BLaER1 (cell line): ENCODE results near the gene ERLIN1.
"Not testable (repeated sequence)": the region's sequence is repeated elsewhere in the genome, so short reads cannot be mapped to it uniquely, and the experiment has no call there.

Source experiments
- H3K27ac ChIP-seq: shearing (Covaris generic); formaldehyde crosslinking; 2 replicates; pipeline ENCODE4 v1.8.1; 2022
- H3K27me3 ChIP-seq: shearing (Covaris generic); formaldehyde crosslinking; 2 replicates; pipeline ENCODE4 v1.8.1; 2022
- H3K36me3 ChIP-seq: shearing (Covaris generic); formaldehyde crosslinking; 2 replicates; pipeline ENCODE4 v1.8.1; 2022
- H3K4me1 ChIP-seq: shearing (Covaris generic); formaldehyde crosslinking; 2 replicates; pipeline ENCODE4 v1.8.1; 2022
- H3K4me2 ChIP-seq: shearing (Covaris generic); formaldehyde crosslinking; 2 replicates; pipeline ENCODE4 v1.8.1; 2022
- H3K4me3 ChIP-seq: shearing (Covaris generic); formaldehyde crosslinking; 2 replicates; pipeline ENCODE4 v1.8.1; 2022
- H3K9ac ChIP-seq: shearing (Covaris generic); formaldehyde crosslinking; 2 replicates; pipeline ENCODE4 v1.8.1; 2022
- H3K9me3 ChIP-seq: shearing (Covaris generic); formaldehyde crosslinking; 2 replicates; pipeline ENCODE4 v1.8.1; 2022
- H4K20me1 ChIP-seq: shearing (Covaris generic); formaldehyde crosslinking; 2 replicates; pipeline ENCODE4 v1.8.1; 2022
- Cebpa-rat ChIP-seq: shearing (Covaris generic); IDR thresholded peaks from 2 replicates; pipeline ENCODE4 v1.8.1; 2022

ERLIN1 gene

GRCh38 chr10:100141446-100142087 is 44.3 kb downstream of the ERLIN1 start:
- Histone ChIP-seq H3K9me3 (no peaks in the 10 kb centered on the region), H3K36me3 (no peaks in the 10 kb centered on the region), H4K20me1 (no peaks in the 10 kb centered on the region), H3K4me2 (no peak overlapping the region), H3K27ac (no peak overlapping the region), H3K4me1 (no peaks in the 10 kb centered on the region), H3K9ac (no peak overlapping the region), H3K4me3 (no peak overlapping the region), H3K27me3 (no peaks in the 10 kb centered on the region)
- no peak for TF ChIP-seq Cebpa-rat

- no peaks in the 10 kb centered on the region for H3K4me1 ChIP-seq
- H3K27ac ChIP-seq: no peak overlapping the region
- no peak overlapping the region for H3K4me3 ChIP-seq
- no peaks in the 10 kb centered on the region for H4K20me1 ChIP-seq
- no peak overlapping the region for H3K4me2 ChIP-seq
- TF ChIP-seq Cebpa-rat: no peak
- peaks cover 6% of the 10 kb centered on the region; the same call in 1 of the 2 replicates for H3K9me3 ChIP-seq
- no peak overlapping the region for H3K9ac ChIP-seq
- H3K36me3 ChIP-seq: no peaks in the 10 kb centered on the region
- H3K27me3 ChIP-seq: no peaks in the 10 kb centered on the region
These were observed 45.8 kb downstream of the ERLIN1 start for GRCh38 chr10:100140070-100140469.

- Histone ChIP-seq H3K4me3 (no peak overlapping the region), H3K36me3 (no peaks in the 10 kb centered on the region), H4K20me1 (no peaks in the 10 kb centered on the region), H3K27ac (no peak overlapping the region), H3K9me3 (peaks cover 17% of the 10 kb centered on the region), H3K4me1 (no peaks in the 10 kb centered on the region), H3K27me3 (no peaks in the 10 kb centered on the region), H3K4me2 (no peak overlapping the region), H3K9ac (no peak overlapping the region)
- TF ChIP-seq Cebpa-rat: no peak
These were observed 46.8 kb downstream of the ERLIN1 start for GRCh38 chr10:100138921-100139496.

GRCh38 chr10:100135486-100135885 is 50.3 kb downstream of the ERLIN1 start:
- Histone ChIP-seq H3K27me3 (no peaks in the 10 kb centered on the region), H3K27ac (no peak overlapping the region), H3K9me3 (peaks cover 18% of the 10 kb centered on the region), H3K9ac (no peak overlapping the region), H3K4me1 (no peaks in the 10 kb centered on the region), H3K36me3 (no peaks in the 10 kb centered on the region), H3K4me3 (no peak overlapping the region), H3K4me2 (no peak overlapping the region), H4K20me1 (no peaks in the 10 kb centered on the region)
- no peak for TF ChIP-seq Cebpa-rat

- Histone ChIP-seq H3K4me3 (no peak overlapping the region), H3K9ac (no peak overlapping the region), H3K36me3 (no peaks in the 10 kb centered on the region), H3K4me2 (no peak overlapping the region), H3K9me3 (peaks cover 18% of the 10 kb centered on the region), H3K4me1 (no peaks in the 10 kb centered on the region), H3K27me3 (no peaks in the 10 kb centered on the region), H3K27ac (no peak overlapping the region), H4K20me1 (no peaks in the 10 kb centered on the region)
- no peak for TF ChIP-seq Cebpa-rat
These were observed 52.0 kb downstream of the ERLIN1 start for GRCh38 chr10:100133801-100134200.

- Histone ChIP-seq H4K20me1 (no peaks in the 10 kb centered on the region), H3K4me2 (no peak overlapping the region), H3K36me3 (no peaks in the 10 kb centered on the region), H3K27ac (no peak overlapping the region), H3K4me1 (no peaks in the 10 kb centered on the region), H3K27me3 (no peaks in the 10 kb centered on the region), H3K9me3 (peaks cover 18% of the 10 kb centered on the region), H3K9ac (no peak overlapping the region), H3K4me3 (no peak overlapping the region)
- TF ChIP-seq Cebpa-rat: no peak
These were observed 53.4 kb downstream of the ERLIN1 start for GRCh38 chr10:100132427-100132826.

GRCh38 chr10:100131571-100131970 is 54.3 kb downstream of the ERLIN1 start:
- Histone ChIP-seq H3K36me3 (no peaks in the 10 kb centered on the region), H3K27me3 (no peaks in the 10 kb centered on the region), H3K4me1 (no peaks in the 10 kb centered on the region), H3K27ac (no peak overlapping the region), H3K9ac (no peak overlapping the region), H3K4me2 (no peak overlapping the region), H3K4me3 (no peak overlapping the region), H3K9me3 (peaks cover 18% of the 10 kb centered on the region), H4K20me1 (no peaks in the 10 kb centered on the region)
- TF ChIP-seq Cebpa-rat: no peak

- no peak for TF ChIP-seq Cebpa-rat
- Histone ChIP-seq H3K9ac (no peak overlapping the region), H3K9me3 (peaks cover 18% of the 10 kb centered on the region), H4K20me1 (no peaks in the 10 kb centered on the region), H3K4me1 (no peaks in the 10 kb centered on the region), H3K27ac (no peak overlapping the region), H3K4me2 (no peak overlapping the region), H3K27me3 (no peaks in the 10 kb centered on the region), H3K4me3 (no peak overlapping the region), H3K36me3 (no peaks in the 10 kb centered on the region)
These were observed 55.0 kb downstream of the ERLIN1 start for GRCh38 chr10:100130831-100131230.

- Histone ChIP-seq H3K27me3 (no peaks in the 10 kb centered on the region), H3K27ac (no peak overlapping the region), H3K4me3 (no peak overlapping the region), H4K20me1 (no peaks in the 10 kb centered on the region), H3K4me2 (no peak overlapping the region), H3K9ac (no peak overlapping the region), H3K9me3 (peaks cover 5% of the 10 kb centered on the region), H3K4me1 (no peaks in the 10 kb centered on the region), H3K36me3 (no peaks in the 10 kb centered on the region)
- no peak for TF ChIP-seq Cebpa-rat
These were observed 56.4 kb downstream of the ERLIN1 start for GRCh38 chr10:100129424-100129823.

- no peaks in the 10 kb centered on the region for H3K27me3 ChIP-seq
- TF ChIP-seq Cebpa-rat: no peak
These were observed 56.9 kb downstream of the ERLIN1 start for GRCh38 chr10:100128951-100129350.

GRCh38 chr10:100125335-100125734 is 60.5 kb downstream of the ERLIN1 start:
- not testable (repeated sequence) for H3K4me2 ChIP-seq

More at GRCh38 chr10:100128951-100129350, 56.9 kb downstream of the ERLIN1 start:
- Histone ChIP-seq H3K27ac (no peak overlapping the region), H3K9me3 (no peaks in the 10 kb centered on the region; the same call in 1 of the 2 replicates), H3K36me3 (no peaks in the 10 kb centered on the region), H3K4me1 (no peaks in the 10 kb centered on the region), H4K20me1 (no peaks in the 10 kb centered on the region), H3K9ac (no peak overlapping the region), H3K4me3 (no peak overlapping the region), H3K4me2 (no peak overlapping the region)

More at GRCh38 chr10:100125335-100125734, 60.5 kb downstream of the ERLIN1 start:
- not testable (repeated sequence) for H3K9me3 ChIP-seq, H4K20me1 ChIP-seq, H3K9ac ChIP-seq, H3K27ac ChIP-seq, H3K27me3 ChIP-seq, H3K4me3 ChIP-seq, H3K36me3 ChIP-seq, H3K4me1 ChIP-seq
